Adrenal gland (tissue), 5 donors: ENCODE data around the gene TAF1C.

Experiments used
- CTCF ChIP-seq, 6 experiments: fragments of 450-650 bp in 4 of 6; fragments of 200-600 bp in 2 of 6; sonication (generic) in 1 of 6; IDR thresholded peaks; 1 replicate in 5 of 6; 2 replicates in 1 of 6; pipeline versions ENCODE4 v1.5.1 to v1.8.0; 2016 to 2021; ENCODE audit warnings: antibody characterized with exemption in 6 of 6, mild to moderate bottlenecking in 2 of 6, moderate library complexity in 1 of 6
- POLR2A ChIP-seq, 2 donors: fragments of 450-650 bp; IDR thresholded peaks; one replicate each; pipeline ENCODE4 v1.6.1; 2017; ENCODE audit warnings: antibody characterized with exemption in 2 of 2, mild to moderate bottlenecking in 2 of 2, moderate library complexity in 1 of 2
- donor health status: DM: no; HTN: no; CAD: no.

GRCh38 chr16:84198401-84198800 is 11.5 kb upstream of the TAF1C start:
- no peak for TF ChIP-seq CTCF (IDR thresholded peaks at IDR 0.05)
- TF ChIP-seq POLR2A (IDR thresholded peaks at IDR 0.05): no peak
